Hematopoietic multipotent progenitor cell treated with erythropoietin and hydrocortisone succinate and interleukin-3 and kit ligand, for 15 days (in vitro differentiated cells): ENCODE data around the gene SV2C.
A peak's percentile ranks its signal among the peaks of the same experiment; 100 is the strongest.

Experiments
- DNase-seq: peaks from one replicate; pipeline ENCODE4 v3.0.0-alpha.2; 2015; ENCODE audit warnings: low spot score

Gene SV2C

DNA sequence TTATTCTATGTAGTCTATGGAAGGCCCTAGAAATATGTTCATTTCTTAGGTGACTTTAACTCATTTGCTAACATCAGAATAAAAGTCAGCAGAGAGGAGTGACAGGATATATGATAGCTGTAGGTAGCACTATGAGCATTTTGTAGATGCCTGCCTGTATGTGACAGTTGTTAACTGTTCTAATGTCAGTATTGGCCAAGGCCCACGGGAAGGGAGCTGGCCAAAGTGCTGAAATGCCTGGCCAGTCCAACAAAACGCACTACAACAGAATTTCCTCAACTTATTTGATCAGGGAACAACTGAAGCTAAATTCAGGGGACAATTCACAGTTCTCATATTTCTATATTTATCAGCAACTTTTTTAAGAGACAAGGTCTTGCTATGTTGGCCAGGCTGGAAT lies 20.8 kb downstream of the SV2C start:
- DNase-seq, result no peak

DNA sequence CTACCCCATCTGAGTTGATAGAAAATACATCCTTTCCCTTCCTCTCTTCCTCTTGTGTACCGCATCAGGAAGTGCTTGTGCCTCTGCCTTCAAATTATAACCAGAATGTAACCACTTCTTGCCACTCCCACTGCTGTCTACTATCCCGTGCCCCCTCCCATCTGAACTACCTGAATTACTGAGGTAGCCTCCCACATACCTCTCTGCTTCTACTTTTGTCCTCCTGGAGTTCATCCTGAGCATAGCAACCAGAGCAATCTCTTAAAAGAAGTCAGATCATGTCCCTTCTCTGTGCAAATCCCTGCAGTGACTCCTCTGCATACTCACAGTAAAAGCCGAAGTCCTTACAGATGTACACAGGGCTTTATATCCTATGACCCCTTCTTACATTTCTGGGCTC lies 23.0 kb downstream of the SV2C start:
- DNase-seq, result no peak

DNA sequence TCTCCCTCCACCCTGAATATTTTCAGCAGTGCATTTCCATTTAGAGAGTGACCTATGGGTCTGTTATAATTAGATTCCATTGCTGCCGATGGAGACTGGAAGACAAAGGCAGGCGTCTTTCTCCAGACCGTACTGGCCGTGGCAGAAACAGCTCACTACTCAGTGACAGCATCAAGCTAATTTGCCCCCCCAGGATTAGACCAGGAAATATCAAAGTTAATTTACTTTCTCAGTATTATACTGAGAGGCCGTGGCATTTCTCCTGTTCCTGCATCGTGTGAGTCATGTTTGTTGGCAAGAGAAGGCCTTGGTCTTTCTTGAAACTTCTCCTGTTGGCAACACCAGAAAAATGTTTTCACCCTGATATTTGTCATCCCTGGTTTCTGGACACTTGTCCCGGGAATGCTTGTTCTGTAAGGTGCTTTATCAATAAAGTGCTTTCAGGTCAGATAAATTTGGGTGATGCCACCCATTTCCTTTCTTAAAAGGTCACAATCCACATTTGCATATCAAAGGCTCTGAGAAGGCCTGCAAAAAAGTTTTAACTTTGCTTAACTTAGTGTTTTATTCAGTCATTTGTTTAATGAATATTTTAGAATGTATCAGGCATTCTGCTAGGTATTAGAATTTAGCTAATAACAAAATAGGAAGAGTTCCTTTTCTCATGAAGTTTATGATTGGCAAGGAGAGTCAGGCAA lies 28.4 kb downstream of the SV2C start:
- no peak for DNase-seq

DNA sequence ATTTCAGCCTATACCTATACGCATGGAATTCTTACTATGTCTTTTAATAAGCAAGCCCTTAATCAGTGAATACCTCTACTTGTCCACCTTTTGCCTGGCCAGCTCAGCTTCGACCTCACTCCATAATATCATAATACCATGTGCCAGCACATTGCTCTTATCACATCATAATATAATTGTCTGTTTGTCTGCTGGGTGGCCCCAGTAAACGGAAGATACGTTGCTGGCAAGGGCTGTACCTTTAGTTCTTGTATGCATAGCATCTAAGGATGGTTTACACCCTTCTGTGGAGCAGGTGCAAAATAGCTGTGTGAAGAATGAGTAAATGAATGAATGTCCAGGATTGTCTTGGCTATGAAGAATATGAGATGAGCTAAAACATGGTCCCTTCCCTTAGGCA lies 29.9 kb downstream of the SV2C start:
- DNase-seq, result no peak

DNA sequence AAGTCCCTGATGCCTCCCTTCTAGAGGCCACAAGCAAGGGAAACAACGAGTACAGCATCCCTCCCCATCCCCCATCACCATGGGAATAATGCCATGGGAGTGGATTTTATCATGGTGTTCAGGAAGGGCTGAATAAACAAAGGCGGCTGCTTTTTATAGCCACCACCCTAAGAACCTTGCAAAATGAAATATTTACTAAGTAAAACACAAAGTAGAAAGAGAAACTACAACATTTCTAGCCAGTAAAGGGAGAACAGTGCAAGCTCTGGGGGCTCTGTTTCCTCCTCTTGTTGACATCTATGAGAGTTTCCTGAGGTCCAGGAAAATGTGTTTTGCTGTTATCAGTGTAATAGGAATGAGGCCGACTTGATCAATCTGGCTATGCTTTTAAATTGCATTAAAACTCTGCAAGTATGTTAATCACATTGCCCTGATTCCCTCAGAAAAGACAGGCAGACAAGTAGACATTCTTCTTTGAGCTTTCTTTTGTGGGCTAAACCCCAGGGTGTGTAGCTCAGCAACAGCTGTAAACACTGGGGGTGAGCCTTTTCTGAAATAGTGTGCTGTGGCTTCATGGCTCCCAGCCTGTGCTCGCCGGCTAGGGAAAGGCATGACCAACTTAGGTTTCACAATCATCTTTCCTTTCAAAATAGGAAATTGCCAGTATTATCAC lies 31.1 kb downstream of the SV2C start:
- no peak for DNase-seq

DNA sequence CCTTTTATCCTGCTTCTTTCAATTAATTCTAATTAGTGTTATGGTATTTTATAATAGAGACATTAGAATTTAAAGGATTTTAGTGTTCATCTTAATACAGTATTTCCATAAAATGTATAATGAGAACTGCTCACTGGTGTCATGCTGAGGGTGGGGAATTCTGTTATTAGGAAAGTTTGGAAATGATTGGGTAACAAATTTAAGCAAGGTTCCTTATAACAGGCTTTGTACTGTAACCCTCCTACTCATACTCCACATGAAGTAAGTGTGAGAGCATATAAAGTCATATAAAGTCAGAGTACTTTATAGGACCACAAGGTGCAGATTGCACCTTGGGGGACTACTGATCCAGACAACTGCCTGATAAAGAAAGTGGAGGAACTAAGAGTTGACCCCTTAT lies 42.2 kb downstream of the SV2C start:
- no peak for DNase-seq

DNA sequence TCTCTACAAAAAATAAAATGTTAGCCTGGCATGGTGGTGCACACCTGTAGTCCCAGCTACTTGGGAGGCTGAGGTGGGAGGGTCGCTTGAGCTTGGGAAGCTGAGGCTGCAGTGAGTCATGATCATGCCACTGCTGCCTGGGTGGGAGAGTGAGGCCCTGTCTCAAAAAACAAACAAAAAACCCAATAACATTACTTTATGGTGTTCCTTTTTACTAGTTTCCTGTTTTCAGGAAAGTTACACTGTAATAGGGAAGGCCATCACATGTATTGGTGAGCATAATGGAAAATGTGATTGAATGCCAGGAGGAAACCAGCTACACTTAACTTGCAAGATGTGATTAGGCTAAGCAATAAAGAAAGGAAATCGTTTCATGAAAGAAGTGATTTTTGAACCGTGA lies 42.7 kb downstream of the SV2C start:
- no peak for DNase-seq

DNA sequence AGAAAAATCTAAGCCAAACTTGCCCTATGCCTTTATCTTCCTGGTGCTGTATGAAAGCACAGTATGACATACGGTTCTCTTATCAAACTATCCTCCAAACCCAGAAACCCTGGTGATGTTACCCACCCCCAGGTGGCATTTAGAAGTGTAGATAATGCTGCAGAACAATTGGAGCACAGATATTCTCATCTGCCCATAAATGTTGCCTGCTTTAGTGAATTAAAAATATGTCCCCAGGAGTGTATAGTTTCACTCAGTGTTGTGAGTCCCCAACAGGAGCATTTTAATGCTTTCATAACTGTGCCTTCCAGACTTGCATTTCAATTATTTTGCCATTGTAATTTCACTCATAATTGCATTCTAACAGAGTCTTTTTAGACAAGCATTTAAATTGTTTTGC lies 50.8 kb downstream of the SV2C start:
- DNase-seq, result no peak

DNA sequence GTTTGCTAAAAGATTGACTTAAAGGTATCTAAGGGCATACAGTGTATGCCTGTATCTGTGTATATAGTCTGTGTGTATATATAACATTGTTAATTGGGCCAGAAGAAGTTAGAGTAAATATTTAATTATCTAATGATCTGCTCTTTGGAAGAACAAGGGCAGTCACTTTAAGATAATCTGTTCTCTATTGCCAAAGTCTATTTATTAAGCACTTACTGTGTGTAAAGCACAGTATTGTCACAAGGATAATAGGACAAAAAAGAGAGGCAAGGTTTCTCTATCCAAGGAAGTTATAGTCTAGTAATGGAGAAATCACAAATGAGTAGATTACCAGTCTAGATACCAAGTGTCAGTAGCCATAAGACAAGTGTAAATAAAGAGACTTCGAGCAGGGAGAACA lies 51.5 kb downstream of the SV2C start:
- DNase-seq, result no peak

DNA sequence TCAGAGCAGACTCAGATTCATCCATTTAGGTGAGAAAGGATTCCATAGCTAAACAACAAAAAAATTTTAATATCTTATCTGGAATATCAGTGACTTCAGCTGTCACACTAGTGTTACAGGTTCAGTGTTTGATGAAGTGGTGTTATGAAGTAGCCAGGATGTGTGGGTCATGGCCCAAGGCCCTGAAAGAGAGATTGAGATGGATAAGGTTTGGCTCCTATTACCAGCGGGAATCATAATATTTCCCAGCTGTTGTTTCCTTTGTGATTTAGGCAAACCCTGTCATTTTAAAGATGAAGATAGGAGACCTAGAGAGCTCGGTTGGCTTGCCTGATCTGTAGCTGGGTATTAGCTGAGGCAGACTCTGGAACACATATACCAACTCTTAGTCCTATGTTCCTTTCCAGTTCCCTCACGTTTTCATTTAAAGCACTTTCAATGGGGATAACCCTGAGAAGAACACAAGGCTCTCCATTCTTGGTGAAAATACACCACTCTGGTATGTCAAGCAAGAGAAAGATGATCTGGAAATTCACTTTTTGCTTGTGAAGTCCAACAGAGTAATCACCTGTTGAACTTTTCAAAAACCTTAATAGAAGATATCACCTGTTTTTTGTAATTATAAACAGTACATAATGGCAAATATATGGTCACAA lies 54.8 kb downstream of the SV2C start:
- no peak for DNase-seq

DNA sequence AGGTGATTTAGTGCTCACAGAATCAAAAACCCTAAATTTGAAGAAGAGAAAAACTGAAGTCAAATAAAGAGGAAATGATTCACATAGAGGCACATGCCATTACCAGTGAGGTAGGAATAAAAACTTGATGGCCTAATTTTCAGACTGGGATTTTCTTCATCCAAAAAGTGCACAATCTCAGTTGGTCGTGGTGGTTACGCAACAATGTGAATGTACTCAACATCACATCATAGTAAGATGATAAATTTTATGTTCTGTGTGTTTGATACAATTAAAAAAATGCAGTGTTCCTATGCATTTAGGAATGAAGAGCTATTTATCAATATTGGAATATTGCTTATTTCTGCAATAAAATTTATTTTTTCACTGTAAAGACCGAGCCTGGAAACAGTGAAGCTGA lies 60.7 kb downstream of the SV2C start:
- DNase-seq, result no peak

DNA sequence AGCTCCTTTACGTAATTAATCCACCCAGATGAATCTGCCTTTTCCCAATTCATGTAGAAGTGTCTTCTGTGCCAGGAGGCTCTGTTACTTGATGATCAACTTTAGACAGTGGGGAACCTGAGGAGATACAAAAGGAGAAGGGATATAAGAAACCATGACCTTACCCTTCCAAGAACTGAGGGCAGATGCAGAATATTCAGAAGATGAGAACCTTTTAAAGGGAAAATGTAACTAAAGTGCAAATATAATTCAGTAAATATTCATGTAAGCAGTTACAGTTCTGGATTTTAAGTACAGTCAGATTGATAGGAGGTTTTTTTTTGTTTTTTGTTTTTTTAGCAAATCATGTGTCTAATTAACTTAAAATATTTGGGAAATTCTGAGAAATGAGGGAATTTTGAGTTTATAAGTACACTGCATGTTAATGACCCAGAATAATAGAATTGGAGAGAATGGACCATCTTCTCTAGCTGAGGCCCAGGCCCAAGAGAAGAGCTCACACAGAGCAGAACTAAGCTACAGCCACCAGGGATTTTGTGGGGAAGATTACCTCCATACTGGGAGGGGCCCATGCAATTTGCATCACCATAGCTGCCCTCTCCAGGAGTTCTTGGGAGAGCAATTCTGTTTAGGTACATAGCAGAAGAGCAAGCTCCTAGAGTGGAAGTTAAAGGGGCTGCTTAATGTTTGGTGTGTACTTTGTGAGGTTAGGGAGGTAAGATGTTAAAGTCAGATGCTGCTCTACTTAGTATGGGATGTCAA lies 61.5 kb downstream of the SV2C start:
- no peak for DNase-seq

DNA sequence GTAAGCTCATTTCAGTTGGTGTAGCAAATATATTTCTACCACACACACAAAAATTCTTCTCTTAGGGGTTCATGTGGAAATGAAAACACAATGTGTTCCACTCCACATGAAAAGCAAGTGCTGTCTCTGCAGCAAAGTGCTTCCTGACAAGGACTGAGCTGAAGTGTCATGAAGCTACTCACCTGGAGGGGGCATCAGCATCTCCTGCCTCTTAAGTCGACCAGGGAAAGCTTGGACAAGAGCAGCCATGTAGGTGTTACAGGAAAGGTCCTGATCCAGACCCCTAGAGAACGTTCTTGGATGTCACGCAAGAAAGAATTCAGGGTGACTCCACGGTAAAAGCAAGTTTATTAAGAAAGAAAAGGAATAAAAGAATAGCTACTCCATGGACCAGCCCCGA lies 62.8 kb downstream of the SV2C start:
- peak; percentile 7 for DNase-seq

DNA sequence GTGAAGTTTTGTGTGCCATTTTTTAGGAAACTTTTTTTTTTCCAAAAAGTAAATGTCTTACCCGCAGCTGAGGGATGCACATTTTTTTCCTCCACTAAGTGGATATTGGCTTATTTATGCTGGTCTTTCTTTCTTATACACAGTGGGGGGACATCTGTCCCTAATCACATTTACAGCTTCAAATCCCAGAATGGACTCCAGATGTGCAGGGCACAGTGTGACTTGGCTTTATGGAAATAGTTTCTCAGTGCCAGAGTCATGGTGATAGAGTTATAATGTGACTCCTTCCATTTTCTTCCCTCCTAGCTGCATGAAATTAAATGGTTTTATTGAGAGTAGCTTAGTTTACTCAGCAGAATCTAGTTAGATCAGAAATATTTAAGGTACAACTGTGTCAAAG lies 66.5 kb downstream of the SV2C start:
- DNase-seq, result no peak

DNA sequence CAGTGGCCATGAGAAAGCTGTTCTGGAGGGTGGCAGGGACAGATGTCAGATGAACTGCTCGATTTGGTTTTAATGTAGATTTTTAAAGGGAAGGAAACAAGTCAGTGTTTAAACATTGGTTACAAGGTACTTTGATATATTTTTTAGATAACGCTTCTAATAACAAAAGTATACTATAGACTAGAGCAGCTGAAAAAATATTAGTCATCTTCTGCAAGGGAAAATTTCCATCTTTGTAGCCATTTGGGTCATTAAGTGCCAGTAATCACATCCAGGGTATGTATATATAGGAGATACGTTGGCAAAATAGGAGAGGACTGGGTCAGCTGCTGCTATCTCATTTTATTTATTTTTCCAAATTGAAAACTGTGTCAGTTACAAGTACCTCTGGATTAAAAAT lies 69.0 kb downstream of the SV2C start:
- DNase-seq, result no peak

DNA sequence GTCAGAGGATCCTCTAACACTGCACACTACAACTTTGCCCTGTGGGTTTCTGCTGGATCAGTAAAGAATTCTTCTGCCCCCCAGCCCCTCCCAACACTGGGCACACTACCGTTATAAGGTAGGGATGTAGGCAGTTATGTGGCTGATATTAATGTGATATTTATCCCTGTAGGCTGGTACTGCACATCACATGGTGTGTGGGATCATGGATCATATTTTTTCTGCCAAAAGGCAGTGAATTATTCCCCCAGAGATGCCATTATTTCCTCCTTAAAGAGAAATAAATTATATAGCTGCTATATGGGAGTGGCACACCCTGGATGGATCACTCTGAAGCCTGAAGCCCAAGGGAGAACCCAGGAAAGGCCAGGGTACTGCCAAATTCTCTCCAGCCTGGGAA lies 69.5 kb downstream of the SV2C start:
- DNase-seq, result no peak

DNA sequence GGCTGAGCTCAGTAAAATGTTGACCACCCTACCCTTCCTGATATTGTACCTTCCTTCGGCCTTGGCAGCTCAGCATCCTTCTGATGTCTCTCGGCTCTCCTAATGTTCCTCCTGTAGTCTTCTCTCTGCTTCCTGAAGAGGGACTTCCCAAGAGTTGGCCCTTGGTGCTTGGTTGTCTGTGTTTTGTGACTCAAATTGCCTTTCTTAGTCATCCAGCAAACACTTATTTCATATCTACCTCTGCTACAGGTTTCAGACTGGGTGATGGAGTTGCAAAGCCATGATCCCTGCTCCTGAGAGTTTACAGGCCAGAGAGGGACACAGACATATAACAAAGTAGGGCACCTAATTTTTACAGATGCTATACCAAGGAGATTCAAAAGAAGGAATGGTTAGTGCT lies 70.1 kb downstream of the SV2C start:
- no peak for DNase-seq

DNA sequence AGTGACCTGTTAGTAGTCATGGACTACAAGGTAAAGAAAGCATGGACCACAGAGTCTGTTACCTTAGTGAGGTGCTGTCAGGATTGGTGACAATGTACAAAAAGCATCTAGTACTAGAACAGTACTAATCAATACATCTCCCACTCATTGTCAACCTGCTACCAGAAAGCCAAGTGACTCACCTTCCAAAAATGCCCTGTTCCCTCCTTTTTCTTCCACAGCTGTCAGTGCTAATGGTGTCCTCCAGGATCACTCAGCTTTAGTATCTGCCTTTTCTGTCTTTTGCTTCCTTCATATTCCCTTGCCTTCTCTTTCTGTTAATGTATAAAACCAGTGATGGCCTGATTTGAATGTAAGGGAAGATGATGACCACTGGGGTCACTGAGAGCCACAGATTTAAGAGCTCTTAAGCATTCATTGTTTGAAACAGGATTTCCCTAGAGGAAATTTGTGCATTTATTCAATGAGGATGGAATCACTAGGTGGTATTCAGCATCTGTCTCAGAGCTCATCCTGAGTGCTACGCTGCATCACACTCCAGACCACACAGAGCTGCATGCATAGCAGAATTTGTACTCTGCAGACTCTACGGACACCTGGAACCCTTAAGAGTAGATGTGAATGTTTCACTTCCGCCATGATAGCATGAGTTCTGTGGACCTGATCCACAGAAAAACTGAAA lies 71.0 kb downstream of the SV2C start:
- no peak for DNase-seq

DNA sequence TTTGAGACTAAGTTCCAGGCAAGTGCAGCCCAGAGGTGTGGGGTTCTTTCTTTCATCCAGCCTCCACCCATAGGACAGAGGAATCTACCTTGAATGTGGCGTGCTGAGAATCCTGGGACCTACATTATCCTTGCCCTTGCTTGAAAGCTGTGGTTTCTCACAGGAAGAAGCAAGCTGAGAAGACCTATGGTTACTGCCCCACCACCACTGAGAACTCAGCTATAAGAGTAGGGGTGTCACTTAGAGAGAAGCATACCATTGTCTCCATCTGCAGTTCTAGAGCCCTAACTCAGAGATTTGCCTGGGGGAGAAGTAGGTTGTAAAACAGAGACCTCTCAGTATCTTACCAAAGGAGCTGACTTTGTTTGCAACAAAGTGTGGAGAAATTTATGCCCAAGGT lies 72.4 kb downstream of the SV2C start:
- DNase-seq, result no peak

DNA sequence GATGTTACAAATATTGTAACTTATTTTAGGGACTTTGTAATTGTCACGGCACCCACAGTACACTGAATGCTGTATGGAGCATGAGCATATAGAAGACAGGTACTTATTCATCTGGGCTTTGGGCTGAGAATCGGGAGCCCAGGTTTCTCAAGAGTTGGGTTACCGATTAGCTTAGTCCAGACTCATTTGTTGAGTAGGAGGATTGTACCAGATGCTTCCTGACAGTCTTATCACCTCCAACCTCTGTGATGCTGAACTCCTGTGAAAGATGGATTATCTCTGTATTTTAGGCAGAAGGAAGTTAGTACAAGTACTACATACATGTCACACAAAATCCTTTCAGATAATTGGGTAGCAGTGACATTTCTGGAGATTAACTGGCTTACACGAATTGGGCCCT lies 79.2 kb downstream of the SV2C start:
- no peak for DNase-seq

DNA sequence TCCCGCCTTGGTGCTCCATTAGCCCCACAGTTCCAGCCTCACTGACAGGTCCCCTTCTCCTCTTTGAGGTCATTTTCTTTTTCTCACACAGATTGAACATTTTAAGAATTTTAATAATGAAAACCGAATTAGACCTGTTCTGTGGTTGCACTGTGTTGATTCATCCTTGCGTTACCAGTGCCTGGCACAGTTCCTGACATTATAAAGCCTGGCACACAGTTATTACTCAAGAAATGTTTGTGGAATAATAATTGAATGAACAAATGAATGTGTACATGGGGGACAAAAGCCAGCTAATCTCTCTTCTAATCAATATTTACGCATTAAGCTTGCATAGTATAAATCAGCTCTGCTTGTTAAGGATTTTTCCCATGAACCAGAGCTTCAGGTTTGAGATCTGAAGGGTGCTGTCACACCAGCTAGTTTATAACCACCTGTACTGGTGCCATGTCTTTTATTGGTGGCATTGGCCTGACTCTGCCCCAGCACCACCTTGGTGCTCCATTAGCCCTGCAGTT lies 80.0 kb downstream of the SV2C start:
- DNase-seq, result no peak

DNA sequence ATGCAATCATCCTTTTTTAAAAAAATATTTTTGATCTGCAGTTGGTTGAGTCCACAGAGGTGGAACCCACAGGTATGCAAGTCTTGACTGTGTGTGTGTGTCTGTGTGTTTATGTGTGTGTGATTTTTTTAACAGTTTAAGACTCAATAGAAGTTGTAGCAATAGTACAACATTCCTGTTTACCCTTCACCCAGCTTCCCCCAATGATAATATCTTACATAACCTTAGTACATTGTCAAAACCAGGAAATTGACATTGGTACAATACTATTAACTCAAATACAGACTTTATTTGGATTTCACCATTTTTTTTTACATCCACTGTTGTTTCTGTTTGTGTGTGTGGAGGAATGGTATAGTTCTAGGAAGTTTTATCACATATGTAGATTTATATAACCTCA lies 81.8 kb downstream of the SV2C start:
- DNase-seq, result no peak
